Measurements from ENCODE around the gene CBX8. TPM values are rescaled to one million over a fixed set of nuclear protein-coding genes. Genes with fewer than 3 reads are reported as not detected.
A peak's percentile ranks its signal among the peaks of the same experiment; 100 is the strongest.

Gene CBX8
- total RNA-seq, 1 experiment from 2014 or later, result 8.0 TPM

GRCh38 chr17:79832218-79833109, 35.6 kb upstream of the CBX8 start:
- no peak for DNase-seq
- no peak overlapping the region for H3K4me3 ChIP-seq (ENCODE audit: low read length)
- peaks cover 39% of the 10 kb centered on the region for H4K20me1 ChIP-seq (ENCODE audit: insufficient read depth, low read depth, low read length)
- H3K9me2 ChIP-seq (replicated peaks; ENCODE audit: insufficient read depth, low read length), result no peaks in the 10 kb centered on the region
- H3K79me2 ChIP-seq (ENCODE audit: low read length), result peaks cover 14% of the 10 kb centered on the region
- no peaks in the 10 kb centered on the region for H3K9me3 ChIP-seq (ENCODE audit: low read length)
- no peak overlapping the region for H3K9ac ChIP-seq (ENCODE audit: low read length)
- H3K27me3 ChIP-seq (ENCODE audit: low read length), result no peaks in the 10 kb centered on the region
- H3K4me1 ChIP-seq (ENCODE audit: low read length), result peaks cover 11% of the 10 kb centered on the region
- no peak overlapping the region for H3K4me2 ChIP-seq (ENCODE audit: low read depth, low read length, poor library complexity, severe bottlenecking)
- no peak overlapping the region for H3K27ac ChIP-seq (ENCODE audit: low read length)
- no peak overlapping the region for H2AFZ ChIP-seq (ENCODE audit: low read length)
- H3K36me3 ChIP-seq (ENCODE audit: insufficient read depth, low read length), result peaks cover 4% of the 10 kb centered on the region; the same call in 1 of the 2 replicates

- Histone ChIP-seq H3K27me3 (ENCODE audit: low read length) (no peaks in the 10 kb centered on the region), H3K79me2 (ENCODE audit: low read length) (peaks cover 5% of the 10 kb centered on the region; the same call in 1 of the 2 replicates), H2AFZ (ENCODE audit: low read length) (no peak overlapping the region), H3K9me2 (replicated peaks; ENCODE audit: insufficient read depth, low read length) (no peaks in the 10 kb centered on the region), H3K9me3 (ENCODE audit: low read length) (no peaks in the 10 kb centered on the region), H3K4me1 (ENCODE audit: low read length) (peaks cover 2% of the 10 kb centered on the region), H3K4me2 (ENCODE audit: low read depth, low read length, poor library complexity, severe bottlenecking) (no peak overlapping the region), H3K27ac (ENCODE audit: low read length) (no peak overlapping the region), H3K9ac (ENCODE audit: low read length) (no peak overlapping the region), H3K36me3 (ENCODE audit: insufficient read depth, low read length) (peaks cover 4% of the 10 kb centered on the region; the same call in 1 of the 2 replicates), H3K4me3 (ENCODE audit: low read length) (no peak overlapping the region), H4K20me1 (ENCODE audit: insufficient read depth, low read depth, low read length) (peaks cover 30% of the 10 kb centered on the region)
- DNase-seq, result no peak
Measured at GRCh38 chr17:79831265-79832217, 34.7 kb upstream of the CBX8 start.

DNA sequence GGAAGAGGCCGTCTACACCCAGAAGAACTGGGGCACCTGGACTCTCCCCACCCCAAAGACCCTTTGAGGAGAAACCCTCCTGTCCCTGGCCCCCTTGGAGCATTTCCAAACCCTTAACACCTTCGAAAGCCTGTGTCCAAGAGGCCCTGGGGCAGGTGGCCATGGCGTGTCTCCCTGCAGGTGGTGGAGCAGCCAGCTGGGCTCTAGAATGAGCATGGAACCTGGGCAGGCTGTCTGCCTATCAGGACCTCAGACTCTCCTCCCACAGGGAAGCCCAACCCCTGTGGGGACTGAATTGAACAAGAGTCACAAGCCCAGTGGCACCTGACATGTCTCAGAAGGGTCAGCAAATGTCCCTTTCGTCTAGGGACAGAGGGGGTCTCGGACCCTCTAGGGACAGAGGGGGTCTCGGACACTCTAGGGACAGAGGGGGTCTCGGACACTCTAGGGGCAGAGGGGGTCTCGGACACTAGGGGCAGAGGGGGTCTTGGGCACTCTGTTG, 33.9 kb upstream of the CBX8 start:
- no peak overlapping the region for H3K27ac ChIP-seq (ENCODE audit: low read length)
- H3K9ac ChIP-seq (ENCODE audit: low read length), result no peak overlapping the region
- H4K20me1 ChIP-seq (ENCODE audit: insufficient read depth, low read depth, low read length), result peaks cover 22% of the 10 kb centered on the region; the same call in 1 of the 2 replicates
- H3K4me1 ChIP-seq (ENCODE audit: low read length), result no peaks in the 10 kb centered on the region; the same call in 1 of the 2 replicates
- no peak overlapping the region for H3K4me2 ChIP-seq (ENCODE audit: low read depth, low read length, poor library complexity, severe bottlenecking)
- no peaks in the 10 kb centered on the region for H3K27me3 ChIP-seq (ENCODE audit: low read length)
- DNase-seq, result no peak
- no peak overlapping the region for H3K4me3 ChIP-seq (ENCODE audit: low read length)
- no peak overlapping the region for H2AFZ ChIP-seq (ENCODE audit: low read length)
- no peaks in the 10 kb centered on the region; the same call in 1 of the 2 replicates for H3K79me2 ChIP-seq (ENCODE audit: low read length)
- H3K36me3 ChIP-seq (ENCODE audit: insufficient read depth, low read length), result peaks cover 4% of the 10 kb centered on the region; the same call in 1 of the 2 replicates
- H3K9me3 ChIP-seq (ENCODE audit: low read length), result no peaks in the 10 kb centered on the region
- no peaks in the 10 kb centered on the region for H3K9me2 ChIP-seq (replicated peaks; ENCODE audit: insufficient read depth, low read length)

DNA sequence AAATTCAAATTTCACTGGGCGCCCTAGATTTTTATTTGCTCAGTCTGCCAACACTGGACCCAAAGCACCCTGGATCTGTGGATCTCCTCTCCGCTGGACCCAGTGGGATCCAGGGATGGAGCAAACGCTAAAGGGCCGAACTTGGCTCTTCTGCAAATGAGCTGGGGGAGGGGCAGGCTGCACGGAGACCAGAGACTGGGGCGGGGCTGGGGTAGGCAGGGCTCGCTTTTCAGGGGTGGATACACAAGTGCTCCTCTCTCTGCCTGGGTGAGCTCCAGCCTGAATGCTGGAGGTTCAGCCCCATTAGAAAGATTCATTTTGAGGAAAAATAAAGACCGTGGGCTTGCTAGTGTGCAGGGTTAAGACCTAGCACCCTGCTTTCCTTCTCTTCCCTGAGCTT, 33.4 kb upstream of the CBX8 start:
- Histone ChIP-seq H3K4me3 (ENCODE audit: low read length) (no peak overlapping the region), H3K9me3 (ENCODE audit: low read length) (no peaks in the 10 kb centered on the region), H3K9ac (ENCODE audit: low read length) (no peak overlapping the region), H3K36me3 (ENCODE audit: insufficient read depth, low read length) (peaks cover 4% of the 10 kb centered on the region; the same call in 1 of the 2 replicates), H3K27ac (ENCODE audit: low read length) (no peak overlapping the region), H4K20me1 (ENCODE audit: insufficient read depth, low read depth, low read length) (peaks cover 17% of the 10 kb centered on the region; the same call in 1 of the 2 replicates), H3K9me2 (replicated peaks; ENCODE audit: insufficient read depth, low read length) (no peaks in the 10 kb centered on the region), H3K4me2 (ENCODE audit: low read depth, low read length, poor library complexity, severe bottlenecking) (no peak overlapping the region), H2AFZ (ENCODE audit: low read length) (no peak overlapping the region), H3K79me2 (ENCODE audit: low read length) (no peaks in the 10 kb centered on the region), H3K27me3 (ENCODE audit: low read length) (no peaks in the 10 kb centered on the region), H3K4me1 (ENCODE audit: low read length) (no peaks in the 10 kb centered on the region; the same call in 1 of the 2 replicates)
- peak; percentile 56 for DNase-seq

- no peak overlapping the region for H3K27ac ChIP-seq (ENCODE audit: low read length)
Measured at GRCh38 chr17:79829457-79829856, 32.6 kb upstream of the CBX8 start.

DNA sequence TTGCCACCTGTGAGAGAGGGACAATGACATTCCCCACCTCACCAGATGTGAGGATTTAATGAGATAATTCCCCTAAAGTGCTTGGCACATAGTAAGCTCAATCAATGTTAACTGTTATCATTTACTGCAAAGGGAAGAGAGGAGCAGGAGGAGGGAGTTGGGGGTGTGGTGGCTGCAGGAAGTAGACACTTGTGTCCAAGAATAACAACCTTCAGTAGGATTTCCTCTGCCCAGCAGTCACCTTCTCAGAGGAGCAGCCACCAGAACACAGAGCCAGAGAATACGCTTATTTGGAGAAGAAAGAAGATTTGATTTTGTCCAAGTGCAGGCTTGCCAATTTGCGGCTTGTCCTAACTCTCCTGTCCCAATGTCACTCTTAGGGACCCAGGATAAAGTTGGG, 32.1 kb upstream of the CBX8 start:
- DNase-seq, result no peak
- Histone ChIP-seq H3K4me2 (ENCODE audit: low read depth, low read length, poor library complexity, severe bottlenecking) (no peak overlapping the region), H3K9me3 (ENCODE audit: low read length) (no peaks in the 10 kb centered on the region), H4K20me1 (ENCODE audit: insufficient read depth, low read depth, low read length) (peaks cover 11% of the 10 kb centered on the region; the same call in 1 of the 2 replicates), H3K4me1 (ENCODE audit: low read length) (no peaks in the 10 kb centered on the region; the same call in 1 of the 2 replicates), H3K4me3 (ENCODE audit: low read length) (no peak overlapping the region), H3K9ac (ENCODE audit: low read length) (no peak overlapping the region), H3K27me3 (ENCODE audit: low read length) (no peaks in the 10 kb centered on the region), H3K27ac (ENCODE audit: low read length) (no peak overlapping the region), H3K36me3 (ENCODE audit: insufficient read depth, low read length) (no peaks in the 10 kb centered on the region), H3K79me2 (ENCODE audit: low read length) (no peaks in the 10 kb centered on the region), H3K9me2 (replicated peaks; ENCODE audit: insufficient read depth, low read length) (no peaks in the 10 kb centered on the region), H2AFZ (ENCODE audit: low read length) (no peak overlapping the region)

More at GRCh38 chr17:79829457-79829856, 32.6 kb upstream of the CBX8 start:
- no peaks in the 10 kb centered on the region for H3K36me3 ChIP-seq (ENCODE audit: insufficient read depth, low read length)
- H3K9me3 ChIP-seq (ENCODE audit: low read length), result no peaks in the 10 kb centered on the region
- no peak overlapping the region for H2AFZ ChIP-seq (ENCODE audit: low read length)
- no peaks in the 10 kb centered on the region for H3K27me3 ChIP-seq (ENCODE audit: low read length)
- H3K79me2 ChIP-seq (ENCODE audit: low read length), result no peaks in the 10 kb centered on the region
- H4K20me1 ChIP-seq (ENCODE audit: insufficient read depth, low read depth, low read length), result peaks cover 11% of the 10 kb centered on the region; the same call in 1 of the 2 replicates
- no peak overlapping the region for H3K4me2 ChIP-seq (ENCODE audit: low read depth, low read length, poor library complexity, severe bottlenecking)
- H3K9ac ChIP-seq (ENCODE audit: low read length), result no peak overlapping the region
- no peak for DNase-seq
- no peaks in the 10 kb centered on the region; the same call in 1 of the 2 replicates for H3K4me1 ChIP-seq (ENCODE audit: low read length)
- H3K9me2 ChIP-seq (replicated peaks; ENCODE audit: insufficient read depth, low read length), result no peaks in the 10 kb centered on the region
- H3K4me3 ChIP-seq (ENCODE audit: low read length), result no peak overlapping the region

GRCh38 chr17:79826841-79827578, 30.1 kb upstream of the CBX8 start:
- Histone ChIP-seq H3K4me1 (ENCODE audit: low read length) (no peaks in the 10 kb centered on the region; the same call in 1 of the 2 replicates), H3K4me3 (ENCODE audit: low read length) (no peak overlapping the region), H3K27me3 (ENCODE audit: low read length) (no peaks in the 10 kb centered on the region), H3K9me2 (replicated peaks; ENCODE audit: insufficient read depth, low read length) (no peaks in the 10 kb centered on the region), H3K79me2 (ENCODE audit: low read length) (no peaks in the 10 kb centered on the region), H4K20me1 (ENCODE audit: insufficient read depth, low read depth, low read length) (peaks cover 7% of the 10 kb centered on the region; the same call in 1 of the 2 replicates), H3K9ac (ENCODE audit: low read length) (no peak overlapping the region), H3K27ac (ENCODE audit: low read length) (no peak overlapping the region), H3K4me2 (ENCODE audit: low read depth, low read length, poor library complexity, severe bottlenecking) (no peak overlapping the region), H2AFZ (ENCODE audit: low read length) (no peak overlapping the region), H3K36me3 (ENCODE audit: insufficient read depth, low read length) (no peaks in the 10 kb centered on the region), H3K9me3 (ENCODE audit: low read length) (no peaks in the 10 kb centered on the region)
- DNase-seq, result no peak

Data from Karpas-422 (cell line).